ENCODE results near the gene CHRNB2. TPM values are rescaled to one million over a fixed set of nuclear protein-coding genes. Genes with fewer than 3 reads are reported as not detected.
"Not testable (repeated sequence)": the region's sequence is repeated elsewhere in the genome, so short reads cannot be mapped to it uniquely, and the experiment has no call there.

Gene CHRNB2, protein sequence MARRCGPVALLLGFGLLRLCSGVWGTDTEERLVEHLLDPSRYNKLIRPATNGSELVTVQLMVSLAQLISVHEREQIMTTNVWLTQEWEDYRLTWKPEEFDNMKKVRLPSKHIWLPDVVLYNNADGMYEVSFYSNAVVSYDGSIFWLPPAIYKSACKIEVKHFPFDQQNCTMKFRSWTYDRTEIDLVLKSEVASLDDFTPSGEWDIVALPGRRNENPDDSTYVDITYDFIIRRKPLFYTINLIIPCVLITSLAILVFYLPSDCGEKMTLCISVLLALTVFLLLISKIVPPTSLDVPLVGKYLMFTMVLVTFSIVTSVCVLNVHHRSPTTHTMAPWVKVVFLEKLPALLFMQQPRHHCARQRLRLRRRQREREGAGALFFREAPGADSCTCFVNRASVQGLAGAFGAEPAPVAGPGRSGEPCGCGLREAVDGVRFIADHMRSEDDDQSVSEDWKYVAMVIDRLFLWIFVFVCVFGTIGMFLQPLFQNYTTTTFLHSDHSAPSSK
- 0.03 TPM in 1 of 2 replicates, not detected in the other for total RNA-seq (2014; rRNA removed; shearing (Covaris generic); ENCODE audit: low replicate concordance)

GRCh38 chr1:154567386-154568156 is at the start of gene CHRNB2:
TSS of gene CHRNB2 (plus strand) at chr1:154567778. CDS start at chr1:154568045, 267 bp downstream.
- peak; percentile 79 for DNase-seq (ENCODE audit: low read depth)
- in situ Hi-C loops (cut with HindIII; ENCODE audit: low pct_unique_long_range_greater_than_20kb, low sequenced_read_pairs), result no loop called here

DNA sequence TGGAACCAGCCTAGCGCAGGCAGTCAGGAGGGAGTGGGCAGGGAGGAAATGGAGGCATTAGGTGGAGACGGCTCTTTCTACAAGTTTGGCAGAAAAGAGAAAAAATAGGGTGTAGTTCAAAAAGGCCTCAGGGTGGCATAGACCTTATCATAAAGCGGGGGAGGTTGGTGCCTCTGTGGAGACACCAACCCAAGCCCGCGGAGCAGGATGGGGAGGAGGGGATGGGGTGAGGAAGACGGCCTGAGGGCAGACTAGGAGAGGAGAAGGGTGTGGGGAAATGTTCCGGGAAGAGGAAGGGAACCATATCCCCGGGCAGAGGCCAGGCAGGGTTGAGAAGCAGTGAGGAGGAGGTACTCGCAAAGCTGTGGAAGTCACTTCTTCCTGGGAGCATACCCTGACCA is 48.0 kb upstream of the CHRNB2 start:
- in situ Hi-C loops (cut with HindIII; ENCODE audit: low pct_unique_long_range_greater_than_20kb, low sequenced_read_pairs), result no loop called here
- no peak for DNase-seq (ENCODE audit: low read depth)

- DNase-seq (ENCODE audit: low read depth), result no peak
- in situ Hi-C loops (cut with HindIII; ENCODE audit: low pct_unique_long_range_greater_than_20kb, low sequenced_read_pairs), result no loop called here
Observed at GRCh38 chr1:154520333-154520732, 47.2 kb upstream of the CHRNB2 start.

GRCh38 chr1:154521695-154522094 is 45.9 kb upstream of the CHRNB2 start:
- DNase-seq (ENCODE audit: low read depth), result no peak
- in situ Hi-C loops (cut with HindIII; ENCODE audit: low pct_unique_long_range_greater_than_20kb, low sequenced_read_pairs), result no loop called here

DNA sequence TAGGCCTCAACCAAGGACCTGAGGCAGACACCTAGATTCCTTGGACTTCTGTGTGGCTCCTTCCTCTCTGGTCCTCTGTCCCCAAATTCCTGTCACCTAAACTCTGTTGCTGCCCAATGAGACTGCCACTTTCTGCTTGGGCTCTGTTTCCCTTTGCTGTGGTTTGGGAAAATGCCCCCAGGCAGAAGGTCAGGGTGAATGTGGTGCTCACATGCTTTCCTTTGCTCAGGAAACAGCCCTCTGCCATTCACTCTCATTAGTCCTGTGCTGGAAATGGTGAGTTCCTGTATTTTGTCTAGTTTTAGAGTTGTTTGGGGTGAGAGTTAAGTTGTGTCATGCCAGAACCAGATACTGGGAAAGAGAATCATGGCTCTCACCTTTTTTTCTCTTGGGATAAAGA is 42.7 kb upstream of the CHRNB2 start:
- in situ Hi-C loops (cut with HindIII; ENCODE audit: low pct_unique_long_range_greater_than_20kb, low sequenced_read_pairs), result no loop called here
- DNase-seq (ENCODE audit: low read depth), result no peak

GRCh38 chr1:154527192-154527591 is 40.4 kb upstream of the CHRNB2 start:
- no peak for DNase-seq (ENCODE audit: low read depth)

GRCh38 chr1:154529308-154529707 is 38.3 kb upstream of the CHRNB2 start:
- in situ Hi-C loops (cut with HindIII; ENCODE audit: low pct_unique_long_range_greater_than_20kb, low sequenced_read_pairs), result no loop called here
- DNase-seq (ENCODE audit: low read depth), result no peak

More at GRCh38 chr1:154527192-154527591, 40.4 kb upstream of the CHRNB2 start:
- in situ Hi-C loops (cut with HindIII; ENCODE audit: low pct_unique_long_range_greater_than_20kb, low sequenced_read_pairs), result no loop called here

- DNase-seq (ENCODE audit: low read depth); in situ Hi-C loops (cut with HindIII; ENCODE audit: low pct_unique_long_range_greater_than_20kb, low sequenced_read_pairs): not testable (repeated sequence)
Observed at GRCh38 chr1:154531950-154532349, 35.6 kb upstream of the CHRNB2 start.

GRCh38 chr1:154533952-154534844 is 33.4 kb upstream of the CHRNB2 start:
- DNase-seq (ENCODE audit: low read depth), result peak; percentile 30
- in situ Hi-C loops (cut with HindIII; ENCODE audit: low pct_unique_long_range_greater_than_20kb, low sequenced_read_pairs), result no loop called here

DNA sequence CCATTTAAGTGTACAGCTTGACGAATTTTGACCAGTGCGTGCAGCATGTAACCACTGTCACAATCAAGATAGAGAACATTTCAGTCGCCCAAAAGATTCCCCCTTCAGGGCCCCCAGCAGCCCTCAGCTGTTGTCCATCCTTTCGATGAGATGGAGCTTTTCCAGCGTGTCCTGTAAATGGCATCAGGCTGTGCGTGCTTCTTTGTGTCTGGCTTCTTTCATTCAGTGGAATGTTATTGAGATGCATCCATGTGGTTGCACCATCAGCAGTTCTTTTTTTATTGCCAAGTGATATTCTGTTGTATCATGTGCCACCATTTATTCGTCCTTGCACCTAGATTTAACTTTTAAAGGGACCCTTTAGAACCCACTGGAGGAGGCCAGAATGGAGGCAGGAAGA is 31.0 kb upstream of the CHRNB2 start:
- in situ Hi-C loops (cut with HindIII; ENCODE audit: low pct_unique_long_range_greater_than_20kb, low sequenced_read_pairs), result no loop called here

DNA sequence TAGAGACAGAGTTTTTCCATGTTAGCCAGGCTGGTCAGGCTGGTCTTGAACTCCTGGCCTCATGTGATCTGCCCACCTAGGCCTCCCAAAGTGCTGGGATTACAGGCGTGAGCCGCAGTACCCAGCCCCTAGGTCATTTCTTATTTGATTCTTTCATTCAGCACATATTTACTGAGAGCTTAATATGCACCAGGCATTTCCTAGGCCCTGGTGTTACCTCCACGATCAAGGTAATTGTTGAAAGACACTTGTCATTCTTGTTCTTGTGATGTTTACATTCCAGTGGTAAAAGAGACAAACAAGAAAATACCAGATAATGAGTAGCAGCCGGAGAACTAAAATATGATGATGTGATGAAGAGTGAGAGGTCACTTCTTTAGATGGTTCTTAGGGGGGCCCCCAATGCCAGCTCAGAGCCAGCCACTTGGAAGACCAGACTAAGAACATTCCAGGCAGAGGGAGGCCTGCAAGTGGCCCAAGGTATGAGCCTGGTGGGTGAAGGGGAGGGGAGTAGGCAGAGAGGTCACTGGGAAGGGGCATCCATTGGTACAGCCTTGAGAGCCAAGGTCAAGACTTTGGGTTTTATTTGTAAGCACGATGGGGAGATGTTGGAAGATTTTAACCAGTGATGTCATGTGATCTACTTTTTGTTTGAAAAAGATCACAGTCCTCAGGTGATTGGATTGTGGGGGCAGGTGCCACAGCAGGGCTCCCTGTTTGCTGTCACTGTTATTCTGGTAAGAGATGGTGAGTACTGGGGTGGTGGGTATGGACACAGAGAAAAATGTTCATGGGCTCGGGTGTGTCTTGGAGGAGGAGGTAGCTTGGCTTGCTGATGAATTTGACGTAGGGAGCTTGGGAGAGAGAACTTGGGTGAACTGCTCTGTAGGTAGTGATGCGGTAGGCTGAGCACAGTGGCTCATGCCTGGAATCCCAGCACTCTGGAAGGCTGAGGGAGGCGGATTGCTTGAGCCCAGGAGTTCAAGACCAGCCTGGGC is 27.8 kb upstream of the CHRNB2 start:
- in situ Hi-C loops (cut with HindIII; ENCODE audit: low pct_unique_long_range_greater_than_20kb, low sequenced_read_pairs), result no loop called here
- DNase-seq (ENCODE audit: low read depth), result no peak

More for the DNA sequence above, 31.0 kb upstream of the CHRNB2 start:
- no peak for DNase-seq (ENCODE audit: low read depth)

DNA sequence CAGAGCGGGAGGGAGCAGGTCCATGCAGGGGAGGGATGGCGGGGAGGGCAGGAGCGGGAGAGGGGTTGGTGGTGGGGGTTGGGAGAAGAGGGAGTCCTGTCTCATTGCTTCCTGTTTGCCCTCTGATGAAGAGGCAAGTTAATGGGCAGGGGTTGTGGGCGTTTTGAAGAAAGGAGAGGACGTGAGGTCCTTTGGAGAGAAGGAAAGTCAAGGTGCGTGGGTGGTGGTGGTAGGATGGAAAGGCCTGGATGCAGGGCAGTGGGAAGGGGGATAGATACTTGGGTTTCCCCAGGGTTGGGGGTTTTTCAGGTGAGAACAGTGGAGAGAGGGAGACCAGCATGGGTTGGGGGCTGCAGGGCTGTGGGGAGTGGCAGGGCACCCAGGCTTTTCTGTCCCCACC is 26.3 kb upstream of the CHRNB2 start:
- in situ Hi-C loops (cut with HindIII; ENCODE audit: low pct_unique_long_range_greater_than_20kb, low sequenced_read_pairs), result no loop called here
- DNase-seq (ENCODE audit: low read depth), result no peak

DNA sequence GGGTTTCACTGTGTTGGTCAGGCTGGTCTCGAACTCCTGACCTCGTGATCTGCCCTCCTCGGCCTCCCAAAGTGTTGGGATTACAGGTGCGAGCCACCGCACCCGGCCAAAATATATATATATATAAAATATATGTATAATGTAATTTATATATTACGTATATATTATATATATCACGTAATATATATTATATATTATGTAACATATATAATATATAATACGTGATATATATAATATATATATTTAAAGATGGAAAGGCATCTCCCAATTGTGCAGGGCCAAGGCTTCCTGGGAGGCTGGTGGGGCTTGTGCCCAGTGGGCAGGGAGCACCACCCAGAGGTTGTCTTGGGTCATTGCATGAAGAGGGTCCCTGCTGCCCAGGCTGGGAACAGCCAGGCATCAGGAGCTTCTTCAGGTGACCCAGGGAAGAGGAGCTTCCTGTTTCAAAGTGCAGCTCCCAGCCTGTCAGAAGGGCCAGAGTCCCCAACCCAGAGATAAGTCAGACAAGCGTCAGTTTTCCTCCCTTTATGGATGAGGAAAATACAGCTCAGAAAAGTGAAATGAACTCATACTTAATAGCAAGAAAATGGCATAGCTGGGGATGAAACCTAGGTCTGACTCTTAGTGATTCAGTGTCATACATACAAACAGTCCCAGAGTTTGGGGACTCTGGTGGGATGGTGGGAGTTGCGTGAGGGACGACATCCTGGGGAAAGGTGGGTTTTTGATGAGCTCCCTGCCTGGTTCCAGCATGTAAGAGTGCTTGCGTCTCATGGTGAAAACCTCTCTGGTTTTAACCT is 21.1 kb upstream of the CHRNB2 start:
- DNase-seq (ENCODE audit: low read depth), result peak; percentile 48
- in situ Hi-C loops (cut with HindIII; ENCODE audit: low pct_unique_long_range_greater_than_20kb, low sequenced_read_pairs), result no loop called here

GRCh38 chr1:154547105-154547732 is 20.4 kb upstream of the CHRNB2 start:
- DNase-seq (ENCODE audit: low read depth), result no peak
- in situ Hi-C loops (cut with HindIII; ENCODE audit: low pct_unique_long_range_greater_than_20kb, low sequenced_read_pairs), result no loop called here

DNA sequence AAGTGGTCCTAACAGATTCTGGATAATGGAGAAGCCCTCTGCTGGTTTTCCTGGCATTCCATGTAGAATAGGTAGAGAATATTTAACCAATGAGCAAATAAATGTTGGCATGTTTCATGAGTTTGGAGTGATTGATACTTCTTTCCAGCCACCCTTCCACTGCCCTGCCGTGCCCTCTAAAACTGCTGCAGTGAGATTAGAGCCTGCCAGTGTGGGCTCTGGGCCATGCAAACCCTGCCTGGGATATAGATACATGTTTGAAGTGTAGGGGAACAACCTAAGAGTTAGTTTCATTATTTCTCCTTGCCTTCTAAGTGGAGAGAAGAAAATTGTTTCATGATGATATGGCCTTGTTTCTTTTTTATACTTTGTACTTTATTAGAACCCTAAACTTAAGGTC is 19.6 kb upstream of the CHRNB2 start:
- no peak for DNase-seq (ENCODE audit: low read depth)
- in situ Hi-C loops (cut with HindIII; ENCODE audit: low pct_unique_long_range_greater_than_20kb, low sequenced_read_pairs), result no loop called here

DNA sequence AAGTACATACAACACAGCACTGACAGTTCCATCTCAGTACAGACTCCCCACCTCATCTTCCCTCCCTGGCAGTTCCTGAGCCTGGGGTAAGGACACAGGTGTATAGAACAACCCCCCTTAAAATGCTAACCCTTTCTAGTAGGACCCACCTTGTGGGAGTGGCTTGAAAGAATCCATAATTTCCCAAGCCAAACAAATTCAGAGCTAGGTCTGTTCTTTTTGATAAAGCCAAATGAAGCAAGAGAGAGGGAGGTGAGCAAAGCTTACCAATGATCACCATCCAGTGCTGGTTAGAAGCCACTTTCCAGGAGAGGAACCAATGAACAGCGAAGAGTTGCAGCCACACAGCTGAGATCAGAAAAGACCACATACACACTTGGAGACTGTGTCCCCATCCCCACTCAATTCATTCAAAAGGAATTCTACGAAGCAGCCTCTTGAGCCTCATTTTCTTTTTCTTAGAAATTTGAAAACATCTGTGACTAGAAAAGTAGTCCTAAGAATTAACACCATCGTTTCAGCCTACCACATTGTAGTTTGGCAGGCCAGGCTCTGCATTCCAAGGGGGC is 18.3 kb upstream of the CHRNB2 start:
- DNase-seq (ENCODE audit: low read depth), result no peak
- in situ Hi-C loops (cut with HindIII; ENCODE audit: low pct_unique_long_range_greater_than_20kb, low sequenced_read_pairs), result no loop called here
